ENCODE measurements around the gene TMEM132E. TPM values are rescaled to one million over a fixed set of nuclear protein-coding genes. Genes with fewer than 3 reads are reported as not detected.

The TMEM132E gene
- total and polyA plus RNA-seq, 2 of the 4 experiments (the other 2 are of a cell fraction), result not detected

DNA sequence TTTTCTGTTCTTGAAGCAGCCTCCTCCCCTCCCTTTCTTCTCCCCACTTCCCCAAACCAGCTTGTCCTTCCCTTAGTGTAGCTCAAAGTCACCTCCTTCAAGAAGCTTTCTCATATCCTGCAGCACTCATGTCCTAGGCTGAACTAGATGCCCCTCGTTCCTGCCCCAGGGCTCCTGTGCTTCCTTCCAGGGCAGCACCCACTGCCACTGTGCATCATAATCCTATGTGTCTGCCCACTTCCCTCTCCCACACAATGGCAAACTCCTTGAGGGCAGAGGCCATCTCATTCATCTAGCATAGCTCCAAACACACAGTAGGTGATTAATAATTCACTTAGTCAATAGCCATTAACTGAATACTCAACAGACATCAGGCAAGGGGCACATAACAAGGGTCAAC, 6.9 kb upstream of the TMEM132E start:
- H3K4me2 ChIP-seq (ENCODE audit: low read depth, low read length), result no peak overlapping the region
- no peak overlapping the region for H2AFZ ChIP-seq (replicated peaks; ENCODE audit: low read length, poor library complexity)
- no peak overlapping the region for H4K8ac ChIP-seq (ENCODE audit: low read depth in 2 of 2, low read length in 2 of 2)
- CTCF ChIA-PET, result no interaction called here
- H3K36me3 ChIP-seq (ENCODE audit: control insufficient read depth, insufficient read depth, low read length), result no peaks in the 10 kb centered on the region
- H2AK5ac ChIP-seq (ENCODE audit: low read depth, low read length), result no peak overlapping the region
- no TSS peak for BruUV-seq (replicated peaks)
- H3K14ac ChIP-seq (replicated peaks; ENCODE audit: low read depth, low read length), result no peak overlapping the region
- no peak overlapping the region for H3K23ac ChIP-seq (ENCODE audit: low read depth, low read length)
- H2BK20ac ChIP-seq (ENCODE audit: low read depth, low read length), result no peak overlapping the region
- DNase-seq (no peak), ATAC-seq (ENCODE audit: low read depth) (no peak)
- H3K4me3 ChIP-seq (ENCODE audit: insufficient read depth, low read depth, low read length), result no peak overlapping the region
- H3K9me3 ChIP-seq (ENCODE audit: control insufficient read depth, insufficient read depth, low read length), result no peaks in the 10 kb centered on the region
- H3K56ac ChIP-seq (ENCODE audit: extremely low read depth, insufficient read depth, low read length), result no peak overlapping the region
- no peak overlapping the region for H2AK9ac ChIP-seq (replicated peaks; ENCODE audit: low read depth, low read length, poor library complexity)
- H3K27ac ChIP-seq (ENCODE audit: insufficient read depth, low read length), result no peak overlapping the region
- no peak overlapping the region for H3K18ac ChIP-seq (ENCODE audit: low read depth, low read length)
- no peak overlapping the region for H3K4ac ChIP-seq (ENCODE audit: low read depth, low read length)
- WGBS, 2 experiments (ENCODE audit: extremely low coverage in 2 of 2, insufficient read length in 1 of 2), result 20% methylated on average over 1 of the region's 1 CpG; no CpG with 5 or more reads in 1 of the 2 experiments
- H3K79me1 ChIP-seq (ENCODE audit: low read depth in 1 of 2, low read length in 2 of 2), result no peaks in the 10 kb centered on the region
- no peak overlapping the region for H2BK5ac ChIP-seq (ENCODE audit: low read depth, low read length, poor library complexity, severe bottlenecking)
- no peak for TF ChIP-seq BHLHE40 (IDR thresholded peaks at IDR 0.05; ENCODE audit: low read depth, low read length)
- TF ChIP-seq, protein P1, sequence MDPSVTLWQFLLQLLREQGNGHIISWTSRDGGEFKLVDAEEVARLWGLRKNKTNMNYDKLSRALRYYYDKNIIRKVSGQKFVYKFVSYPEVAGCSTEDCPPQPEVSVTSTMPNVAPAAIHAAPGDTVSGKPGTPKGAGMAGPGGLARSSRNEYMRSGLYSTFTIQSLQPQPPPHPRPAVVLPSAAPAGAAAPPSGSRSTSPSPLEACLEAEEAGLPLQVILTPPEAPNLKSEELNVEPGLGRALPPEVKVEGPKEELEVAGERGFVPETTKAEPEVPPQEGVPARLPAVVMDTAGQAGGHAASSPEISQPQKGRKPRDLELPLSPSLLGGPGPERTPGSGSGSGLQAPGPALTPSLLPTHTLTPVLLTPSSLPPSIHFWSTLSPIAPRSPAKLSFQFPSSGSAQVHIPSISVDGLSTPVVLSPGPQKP (IDR thresholded peaks at IDR 0.05; ENCODE audit: borderline replicate concordance, low read depth, low read length), result no peak
- no peak for TF ChIP-seq CEBPB (IDR thresholded peaks at IDR 0.05; ENCODE audit: low read depth, low read length)
- TF ChIP-seq NFE2L2 (IDR thresholded peaks at IDR 0.05; ENCODE audit: low read depth, low read length), result no peak
- H4K5ac ChIP-seq (ENCODE audit: low read depth, low read length), result no peak overlapping the region
- no peaks in the 10 kb centered on the region for H3K4me1 ChIP-seq (ENCODE audit: control insufficient read depth, insufficient read depth, low read length)
- H3K9ac ChIP-seq (ENCODE audit: low read depth, low read length), result no peak overlapping the region
- POLR2A ChIA-PET (ENCODE audit: unreplicated experiment), result no interaction called here
- H4K91ac ChIP-seq (ENCODE audit: insufficient read depth, low read depth, low read length), result no peak overlapping the region
- no peaks in the 10 kb centered on the region for H4K20me1 ChIP-seq (ENCODE audit: insufficient read depth, low read length)
- in situ Hi-C loops (cut with MboI; ENCODE audit: low sequenced_read_pairs), result no loop called here
- H3K9me1 ChIP-seq (ENCODE audit: insufficient read depth, low read length), result no peaks in the 10 kb centered on the region
- peaks cover 12% of the 10 kb centered on the region for H3K27me3 ChIP-seq (ENCODE audit: control insufficient read depth, insufficient read depth, low read length)
- H2BK120ac ChIP-seq (ENCODE audit: low read depth, low read length), result no peak overlapping the region
- no peak overlapping the region for H2BK15ac ChIP-seq (ENCODE audit: low read depth, low read length)
- intact Hi-C loops (cut with micrococcal nuclease), result no loop called here
- dilution Hi-C loops (cut with HindIII; ENCODE audit: low sequenced_read_pairs, unreplicated experiment), result no loop called here

Measured in IMR-90 (cell line).